ENCODE results near the gene CAMTA2. TPM values are rescaled to one million over a fixed set of nuclear protein-coding genes. Genes with fewer than 3 reads are reported as not detected.
A peak's percentile ranks its signal among the peaks of the same experiment; 100 is the strongest.

Gene CAMTA2
- total and polyA plus RNA-seq, 9 of the 15 experiments (the other 6 are each of a cell fraction or from before 2014, with no cell fraction given): 0.24 to 25.1 (median 6.3) TPM

GRCh38 chr17:4948931-4949320 is 38.5 kb downstream of the CAMTA2 start (continued):
- TF ChIP-seq ETV5 (CRISPR knock-in tag; IDR thresholded peaks at IDR 0.05; ENCODE audit: low read depth) (no peak), ZNF311 (CRISPR knock-in tag; IDR thresholded peaks at IDR 0.05) (no peak), ZNF143 (CRISPR knock-in tag; IDR thresholded peaks at IDR 0.05) (no peak), HMG20A (CRISPR knock-in tag; conservative IDR thresholded peaks at IDR 0.05) (no peak), PYGO2 (tag; IDR thresholded peaks at IDR 0.05) (no peak), HNRNPLL (IDR thresholded peaks at IDR 0.05; ENCODE audit: low read depth, low read length, poor library complexity, severe bottlenecking) (no peak), ZBTB1 (CRISPR knock-in tag; IDR thresholded peaks at IDR 0.05; ENCODE audit: borderline replicate concordance, low read depth) (no peak), ZNF780A (CRISPR knock-in tag; IDR thresholded peaks at IDR 0.05) (no peak), POLR3A (IDR thresholded peaks at IDR 0.05; ENCODE audit: borderline replicate concordance, extremely low read depth, insufficient read depth, insufficient read length) (no peak), SIN3A (IDR thresholded peaks at IDR 0.05; ENCODE audit: borderline replicate concordance in 2 of 2, control insufficient read depth in 1 of 2, low read depth in 2 of 2, low read length in 2 of 2) (0 out of 4 replicates have a peak, but pooled peaks of 1 of the 2 experiments have one; percentile 14), CTCF (IDR thresholded peaks at IDR 0.05 in 2 of 3, conservative IDR thresholded peaks at IDR 0.05 in 1 of 3; ENCODE audit: insufficient read depth in 2 of 3, low read depth in 1 of 3, low read length in 3 of 3) (no peak), ZNF445 (CRISPR knock-in tag; IDR thresholded peaks at IDR 0.05; ENCODE audit: low read depth) (no peak), PHB2 (IDR thresholded peaks at IDR 0.05; ENCODE audit: low read depth) (no peak), ESRRB (CRISPR knock-in tag; IDR thresholded peaks at IDR 0.05; ENCODE audit: borderline replicate concordance) (no peak), SOX6 (IDR thresholded peaks at IDR 0.05) (no peak), SIN3B (IDR thresholded peaks at IDR 0.05; ENCODE audit: low read depth) (no peak), THRA (IDR thresholded peaks at IDR 0.05) (no peak), E4F1 (CRISPR knock-in tag; IDR thresholded peaks at IDR 0.05; ENCODE audit: borderline replicate concordance) (no peak)
- TF ChIP-seq, protein P1, sequence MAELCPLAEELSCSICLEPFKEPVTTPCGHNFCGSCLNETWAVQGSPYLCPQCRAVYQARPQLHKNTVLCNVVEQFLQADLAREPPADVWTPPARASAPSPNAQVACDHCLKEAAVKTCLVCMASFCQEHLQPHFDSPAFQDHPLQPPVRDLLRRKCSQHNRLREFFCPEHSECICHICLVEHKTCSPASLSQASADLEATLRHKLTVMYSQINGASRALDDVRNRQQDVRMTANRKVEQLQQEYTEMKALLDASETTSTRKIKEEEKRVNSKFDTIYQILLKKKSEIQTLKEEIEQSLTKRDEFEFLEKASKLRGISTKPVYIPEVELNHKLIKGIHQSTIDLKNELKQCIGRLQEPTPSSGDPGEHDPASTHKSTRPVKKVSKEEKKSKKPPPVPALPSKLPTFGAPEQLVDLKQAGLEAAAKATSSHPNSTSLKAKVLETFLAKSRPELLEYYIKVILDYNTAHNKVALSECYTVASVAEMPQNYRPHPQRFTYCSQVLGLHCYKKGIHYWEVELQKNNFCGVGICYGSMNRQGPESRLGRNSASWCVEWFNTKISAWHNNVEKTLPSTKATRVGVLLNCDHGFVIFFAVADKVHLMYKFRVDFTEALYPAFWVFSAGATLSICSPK (IDR thresholded peaks at IDR 0.05; ENCODE audit: borderline replicate concordance): no peak
- TF ChIP-seq, protein P2, sequence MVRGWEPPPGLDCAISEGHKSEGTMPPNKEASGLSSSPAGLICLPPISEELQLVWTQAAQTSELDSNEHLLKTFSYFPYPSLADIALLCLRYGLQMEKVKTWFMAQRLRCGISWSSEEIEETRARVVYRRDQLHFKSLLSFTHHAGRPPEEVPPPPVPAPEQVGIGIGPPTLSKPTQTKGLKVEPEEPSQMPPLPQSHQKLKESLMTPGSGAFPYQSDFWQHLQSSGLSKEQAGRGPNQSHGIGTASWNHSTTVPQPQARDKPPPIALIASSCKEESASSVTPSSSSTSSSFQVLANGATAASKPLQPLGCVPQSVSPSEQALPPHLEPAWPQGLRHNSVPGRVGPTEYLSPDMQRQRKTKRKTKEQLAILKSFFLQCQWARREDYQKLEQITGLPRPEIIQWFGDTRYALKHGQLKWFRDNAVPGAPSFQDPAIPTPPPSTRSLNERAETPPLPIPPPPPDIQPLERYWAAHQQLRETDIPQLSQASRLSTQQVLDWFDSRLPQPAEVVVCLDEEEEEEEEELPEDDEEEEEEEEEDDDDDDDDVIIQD (CRISPR knock-in tag; IDR thresholded peaks at IDR 0.05): no peak
